Trophoblast cell (in vitro differentiated cells and primary cell): ENCODE measurements around the gene GID8.

Experiments
- DNase-seq, 2 donors: peaks; one replicate each; pipeline ENCODE4 v3.0.0-alpha.2; 2016
- H2AFZ ChIP-seq: 2 replicates; pipeline ENCODE4 v1.6.1; 2013; ENCODE audit warnings: low read length, moderate library complexity, mild to moderate bottlenecking; ENCODE audit not compliant: insufficient read depth, poor library complexity
- H2AK5ac ChIP-seq: 2 replicates; pipeline ENCODE4 v1.6.1; 2013; ENCODE audit warnings: mild to moderate bottlenecking, low read length
- H2BK120ac ChIP-seq: 2 replicates; pipeline ENCODE4 v1.6.1; 2013; ENCODE audit warnings: low read length, mild to moderate bottlenecking, moderate library complexity; ENCODE audit not compliant: insufficient read depth, poor library complexity
- H2BK12ac ChIP-seq: 2 replicates; pipeline ENCODE4 v1.6.1; 2013; ENCODE audit warnings: mild to moderate bottlenecking, low read length, moderate library complexity
- H2BK5ac ChIP-seq: 2 replicates; pipeline ENCODE4 v1.6.1; 2013; ENCODE audit warnings: low read length, low read depth, moderate library complexity, mild to moderate bottlenecking; ENCODE audit not compliant: poor library complexity
- H3K14ac ChIP-seq: 2 replicates; pipeline ENCODE4 v1.6.1; 2013; ENCODE audit warnings: mild to moderate bottlenecking, low read length
- H3K18ac ChIP-seq: 2 replicates; pipeline ENCODE4 v1.6.1; 2013; ENCODE audit warnings: mild to moderate bottlenecking, low read length
- H3K23ac ChIP-seq: 2 replicates; pipeline ENCODE4 v1.6.1; 2013; ENCODE audit warnings: low read length
- H3K27ac ChIP-seq: 2 replicates; pipeline ENCODE4 v1.5.1; 2013; ENCODE audit warnings: low read depth, mild to moderate bottlenecking, inconsistent platforms, low read length, moderate library complexity
- H3K27me3 ChIP-seq: 2 replicates; pipeline ENCODE4 v1.6.1; 2013; ENCODE audit warnings: inconsistent platforms, mild to moderate bottlenecking, low read length, moderate library complexity; ENCODE audit not compliant: insufficient read depth
- H3K36me3 ChIP-seq, 2 experiments: 1 replicate in 1 of 2; 2 replicates in 1 of 2; pipeline ENCODE4 v1.6.1; 2013; ENCODE audit warnings: low read length in 2 of 2, mild to moderate bottlenecking in 2 of 2, moderate library complexity in 1 of 2; ENCODE audit not compliant: insufficient read depth in 2 of 2, control insufficient read depth in 1 of 2
- H3K4ac ChIP-seq: 2 replicates; pipeline ENCODE4 v1.6.1; 2013; ENCODE audit warnings: low read depth, mild to moderate bottlenecking, low read length, moderate library complexity
- H3K4me1 ChIP-seq, 2 experiments: 1 replicate in 1 of 2; 2 replicates in 1 of 2; pipeline ENCODE4 v1.6.1; 2013; ENCODE audit warnings: low read length in 2 of 2, mild to moderate bottlenecking in 2 of 2, moderate library complexity in 1 of 2; ENCODE audit not compliant: insufficient read depth in 2 of 2, control insufficient read depth in 1 of 2
- H3K4me2 ChIP-seq: 2 replicates; pipeline ENCODE4 v1.6.1; 2013; ENCODE audit warnings: inconsistent platforms, mild to moderate bottlenecking, low read length, moderate library complexity
- H3K4me3 ChIP-seq: 2 replicates; pipeline ENCODE4 v1.5.1; 2013; ENCODE audit warnings: mild to moderate bottlenecking, low read depth, low read length, inconsistent platforms
- H3K79me1 ChIP-seq: one replicate; pipeline ENCODE4 v1.6.1; 2013; ENCODE audit warnings: low read length
- H3K79me2 ChIP-seq: 2 replicates; pipeline ENCODE4 v1.6.1; 2013; ENCODE audit warnings: low read length, mild to moderate bottlenecking; ENCODE audit not compliant: control insufficient read depth, insufficient read depth, poor library complexity
- H3K9ac ChIP-seq: 2 replicates; pipeline ENCODE4 v1.6.1; 2013; ENCODE audit warnings: mild to moderate bottlenecking, low read length
- H3K9me3 ChIP-seq: 2 replicates; pipeline ENCODE4 v1.6.1; 2013; ENCODE audit warnings: low read depth, mild to moderate bottlenecking, control low read depth, inconsistent platforms, low read length; ENCODE audit not compliant: insufficient read depth
- H4K12ac ChIP-seq: 2 replicates; pipeline ENCODE4 v1.6.1; 2013; ENCODE audit warnings: low read depth, mild to moderate bottlenecking, low read length, moderate library complexity
- H4K8ac ChIP-seq: 2 replicates; pipeline ENCODE4 v1.6.1; 2013; ENCODE audit warnings: low read depth, mild to moderate bottlenecking, low read length, moderate library complexity
- H4K91ac ChIP-seq: one replicate; pipeline ENCODE4 v1.6.1; 2013; ENCODE audit warnings: low read depth, mild to moderate bottlenecking, low read length, moderate library complexity
- WGBS: extraction: QIAGEN DNeasy Blood & Tissue Kit; methylation state at CpG from one replicate; pipeline ENCODE4 v1.1.7; 2013; ENCODE audit warnings: missing lambda C conversion rate; ENCODE audit not compliant: insufficient read length, insufficient coverage; ENCODE audit errors: extremely low coverage; 5-methylcytosine and 5-hydroxymethylcytosine counted together

Gene GID8

GRCh38 chr20:62966212-62967148, 28.5 kb downstream of the GID8 start:
- no peak overlapping the region for H4K91ac ChIP-seq
- no peak overlapping the region for H3K14ac ChIP-seq
- H3K4me1 ChIP-seq: peaks cover 5 to 6% of the 10 kb centered on the region in 2 experiments
- DNase-seq: no peak
- no peak overlapping the region for H2AK5ac ChIP-seq
- H4K12ac ChIP-seq: no peak overlapping the region
- H3K79me2 ChIP-seq: no peaks in the 10 kb centered on the region
- no peak overlapping the region for H4K8ac ChIP-seq
- no peak overlapping the region for H3K23ac ChIP-seq
- no peak overlapping the region for H3K27ac ChIP-seq
- H3K9me3 ChIP-seq: peaks cover 6% of the 10 kb centered on the region
- no peak overlapping the region for H3K4me3 ChIP-seq
- no peak overlapping the region for H3K4me2 ChIP-seq
- no peak overlapping the region for H2AFZ ChIP-seq
- no CpG with 5 or more reads among the region's 27 CpGs for WGBS
- H3K18ac ChIP-seq: no peak overlapping the region
- H3K9ac ChIP-seq: no peak overlapping the region
- H2BK12ac ChIP-seq: no peak overlapping the region
- H3K79me1 ChIP-seq: no peaks in the 10 kb centered on the region
- no peak overlapping the region for H2BK120ac ChIP-seq
- no peaks in the 10 kb centered on the region for H3K27me3 ChIP-seq
- no peak overlapping the region for H3K4ac ChIP-seq
- no peaks in the 10 kb centered on the region for H3K36me3 ChIP-seq
- no peak overlapping the region for H2BK5ac ChIP-seq

- H2AFZ ChIP-seq: no peak overlapping the region
- no CpG with 5 or more reads among the region's 6 CpGs for WGBS
- no peaks in the 10 kb centered on the region for H3K79me2 ChIP-seq
Measured at GRCh38 chr20:62967149-62967501, 29.2 kb downstream of the GID8 start.

GRCh38 chr20:62967628-62968351, 29.8 kb downstream of the GID8 start:
- H3K27me3 ChIP-seq: peaks cover 3% of the 10 kb centered on the region
- no peak overlapping the region for H3K23ac ChIP-seq
- H3K4me2 ChIP-seq: no peak overlapping the region
- no peak for DNase-seq
- no peak overlapping the region for H3K9ac ChIP-seq
- H3K18ac ChIP-seq: no peak overlapping the region
- H2BK120ac ChIP-seq: no peak overlapping the region
- H3K4me1 ChIP-seq: peaks cover 7 to 10% of the 10 kb centered on the region in 2 experiments
- no peak overlapping the region for H2BK12ac ChIP-seq
- no peak overlapping the region for H2AFZ ChIP-seq
- no peak overlapping the region for H2AK5ac ChIP-seq
- H4K8ac ChIP-seq: no peak overlapping the region
- H3K36me3 ChIP-seq: no peaks in the 10 kb centered on the region
- peaks cover 6% of the 10 kb centered on the region for H3K9me3 ChIP-seq
- no peaks in the 10 kb centered on the region for H3K79me1 ChIP-seq
- H4K12ac ChIP-seq: no peak overlapping the region
- no CpG with 5 or more reads among the region's 27 CpGs for WGBS
- H3K14ac ChIP-seq: no peak overlapping the region
- no peak overlapping the region for H4K91ac ChIP-seq
- no peak overlapping the region for H2BK5ac ChIP-seq
- no peak overlapping the region for H3K27ac ChIP-seq
- no peaks in the 10 kb centered on the region for H3K79me2 ChIP-seq
- H3K4me3 ChIP-seq: no peak overlapping the region
- H3K4ac ChIP-seq: no peak overlapping the region

More at GRCh38 chr20:62967149-62967501, 29.2 kb downstream of the GID8 start:
- Histone ChIP-seq H3K23ac (no peak overlapping the region), H2BK12ac (no peak overlapping the region), H3K4ac (no peak overlapping the region), H3K14ac (no peak overlapping the region), H3K4me2 (no peak overlapping the region), H3K4me3 (no peak overlapping the region), H3K27ac (no peak overlapping the region), H3K27me3 (no peaks in the 10 kb centered on the region), H3K79me1 (no peaks in the 10 kb centered on the region), H4K8ac (no peak overlapping the region), H3K36me3 (no peaks in the 10 kb centered on the region), H3K18ac (no peak overlapping the region), H2AK5ac (no peak overlapping the region), H3K9me3 (peaks cover 6% of the 10 kb centered on the region), H4K91ac (no peak overlapping the region), H3K9ac (no peak overlapping the region), H2BK120ac (no peak overlapping the region), H3K4me1 (peaks cover 5 to 6% of the 10 kb centered on the region in 2 experiments), H2BK5ac (no peak overlapping the region), H4K12ac (no peak overlapping the region)
- no peak for DNase-seq

- Histone ChIP-seq H3K4me1 (peaks cover 10 to 11% of the 10 kb centered on the region in 2 experiments), H3K14ac (no peak overlapping the region), H3K4me3 (no peak overlapping the region), H4K8ac (no peak overlapping the region), H4K12ac (no peak overlapping the region), H3K18ac (no peak overlapping the region), H4K91ac (no peak overlapping the region), H3K79me1 (no peaks in the 10 kb centered on the region), H3K27me3 (peaks cover 11% of the 10 kb centered on the region), H3K23ac (no peak overlapping the region), H2BK12ac (no peak overlapping the region), H3K36me3 (no peaks in the 10 kb centered on the region), H2AK5ac (no peak overlapping the region), H3K9me3 (peaks cover 6% of the 10 kb centered on the region), H2AFZ (no peak overlapping the region), H3K27ac (no peak overlapping the region), H3K4ac (no peak overlapping the region), H3K4me2 (no peak overlapping the region), H3K79me2 (no peaks in the 10 kb centered on the region), H3K9ac (no peak overlapping the region), H2BK120ac (no peak overlapping the region), H2BK5ac (no peak overlapping the region)
- DNase-seq: no peak
- WGBS: no CpG with 5 or more reads among the region's 21 CpGs
Measured at GRCh38 chr20:62968378-62969178, 30.6 kb downstream of the GID8 start.
